Measurements from ENCODE around the gene MAN1B1.
"Not testable (repeated sequence)": the region's sequence is repeated elsewhere in the genome, so short reads cannot be mapped to it uniquely, and the experiment has no call there.

Gene MAN1B1

GRCh38 chr9:137058521-137059234 is 28.1 kb upstream of the MAN1B1 start:
- H3K27ac Mint-ChIP-seq: no peak overlapping the region
- ATAC-seq (ENCODE audit: low read depth) (no peak), DNase-seq (ENCODE audit: low spot score in 2 of 2) (no peak)
- H3K36me3 Mint-ChIP-seq: no peaks in the 10 kb centered on the region
- no peaks in the 10 kb centered on the region for H3K27me3 Mint-ChIP-seq
- no peaks in the 10 kb centered on the region for H3K9me3 Mint-ChIP-seq
- no peaks in the 10 kb centered on the region for H3K4me1 Mint-ChIP-seq
- H3K4me3 Mint-ChIP-seq: no peak overlapping the region

- H3K27me3 Mint-ChIP-seq: peaks cover 6% of the 10 kb centered on the region
- ATAC-seq (ENCODE audit: low read depth) (no peak), DNase-seq (ENCODE audit: low spot score in 2 of 2) (no peak)
- no peaks in the 10 kb centered on the region for H3K36me3 Mint-ChIP-seq
- H3K27ac Mint-ChIP-seq: no peak overlapping the region
- H3K4me3 Mint-ChIP-seq: no peak overlapping the region
- H3K4me1 Mint-ChIP-seq: peaks cover 3% of the 10 kb centered on the region
- H3K9me3 Mint-ChIP-seq: no peaks in the 10 kb centered on the region
Measured at GRCh38 chr9:137062384-137062783, 24.4 kb upstream of the MAN1B1 start.

DNA sequence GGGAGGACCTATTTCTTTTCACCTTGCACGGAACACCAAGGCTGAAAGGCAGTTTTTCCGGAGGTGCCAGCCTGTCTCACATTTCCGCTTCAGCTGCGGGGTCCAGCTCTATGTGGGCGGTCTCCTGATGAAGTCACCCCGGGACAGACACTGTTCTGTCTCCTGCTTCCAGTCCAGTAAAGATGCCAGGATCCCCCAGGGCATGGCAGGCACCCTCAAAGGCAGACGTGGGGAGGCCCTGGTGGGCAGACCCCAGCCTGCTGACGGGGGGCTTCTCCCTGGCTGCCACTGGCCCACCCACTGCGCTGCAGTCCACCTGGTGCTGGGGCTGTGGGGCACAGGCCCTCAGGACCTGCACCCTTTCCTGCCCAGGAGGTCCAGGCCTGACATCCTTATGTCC is 24.0 kb upstream of the MAN1B1 start:
- H3K27me3 Mint-ChIP-seq; H3K36me3 Mint-ChIP-seq; DNase-seq (ENCODE audit: low spot score in 2 of 2); H3K27ac Mint-ChIP-seq; ATAC-seq (ENCODE audit: low read depth); H3K9me3 Mint-ChIP-seq; H3K4me3 Mint-ChIP-seq; H3K4me1 Mint-ChIP-seq: not testable (repeated sequence)

DNA sequence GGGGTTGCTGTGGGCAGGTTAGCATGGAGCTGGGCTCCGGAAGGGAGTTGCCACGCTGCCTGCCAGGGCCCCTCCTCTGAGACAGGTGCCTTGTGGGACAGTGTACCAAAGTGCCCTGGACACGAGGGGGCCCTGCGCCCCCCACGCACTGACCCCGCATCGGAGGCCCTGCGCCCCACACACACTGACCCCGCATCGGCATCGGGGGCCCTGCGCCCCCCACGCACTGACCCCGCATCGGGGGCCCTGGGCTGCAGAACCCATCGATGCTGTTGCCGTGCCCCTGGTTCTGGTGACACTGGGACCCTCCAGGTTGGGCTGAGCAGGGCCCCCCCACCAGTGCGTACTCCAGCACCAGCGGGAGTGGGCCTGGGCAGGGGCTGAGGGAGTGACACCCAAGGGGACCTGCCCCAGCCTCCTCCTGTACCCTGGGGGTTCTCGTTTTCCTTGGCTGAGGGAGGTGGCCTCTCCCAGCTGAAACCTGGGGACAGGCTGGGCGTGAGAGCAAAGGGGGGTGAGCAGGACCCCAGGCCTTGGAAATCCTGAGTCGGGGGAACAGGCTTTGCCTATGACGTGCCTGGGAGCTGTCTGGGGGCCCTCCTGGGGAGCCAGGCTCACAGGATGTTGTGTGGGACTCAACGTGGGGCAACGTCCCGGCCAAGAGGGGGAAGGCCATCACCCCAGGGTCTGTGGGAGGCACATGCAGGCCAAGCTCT is 23.3 kb upstream of the MAN1B1 start:
- Mint-ChIP-seq H3K9me3 (no peaks in the 10 kb centered on the region), H3K4me3 (no peak overlapping the region), H3K36me3 (no peaks in the 10 kb centered on the region), H3K27ac (no peak overlapping the region), H3K4me1 (peaks cover 10% of the 10 kb centered on the region), H3K27me3 (peaks cover 6% of the 10 kb centered on the region)
- no peak for ATAC-seq (ENCODE audit: low read depth)
- DNase-seq (ENCODE audit: low spot score in 2 of 2): no peak

- peaks cover 10% of the 10 kb centered on the region for H3K4me1 Mint-ChIP-seq
- ATAC-seq (ENCODE audit: low read depth) (peak; percentile 18), DNase-seq (ENCODE audit: low spot score in 2 of 2) (peak; percentile 59 to 71)
- H3K27me3 Mint-ChIP-seq: peaks cover 6% of the 10 kb centered on the region
- no peak overlapping the region for H3K27ac Mint-ChIP-seq
- no peaks in the 10 kb centered on the region for H3K36me3 Mint-ChIP-seq
- no peak overlapping the region for H3K4me3 Mint-ChIP-seq
- no peaks in the 10 kb centered on the region for H3K9me3 Mint-ChIP-seq
Measured at GRCh38 chr9:137064027-137064879, 22.5 kb upstream of the MAN1B1 start.

GRCh38 chr9:137064880-137065164 is 22.0 kb upstream of the MAN1B1 start:
- Mint-ChIP-seq H3K4me3 (no peak overlapping the region), H3K27me3 (peaks cover 6% of the 10 kb centered on the region), H3K27ac (no peak overlapping the region), H3K9me3 (no peaks in the 10 kb centered on the region), H3K36me3 (no peaks in the 10 kb centered on the region), H3K4me1 (peaks cover 10% of the 10 kb centered on the region)
- no peak for DNase-seq (ENCODE audit: low spot score in 2 of 2)
- ATAC-seq (ENCODE audit: low read depth): no peak

GRCh38 chr9:137065336-137065967 is 21.3 kb upstream of the MAN1B1 start:
- peaks cover 6% of the 10 kb centered on the region for H3K27me3 Mint-ChIP-seq
- no peaks in the 10 kb centered on the region for H3K9me3 Mint-ChIP-seq
- ATAC-seq (ENCODE audit: low read depth) (no peak), DNase-seq (ENCODE audit: low spot score in 2 of 2) (no peak)
- H3K4me1 Mint-ChIP-seq: peaks cover 10% of the 10 kb centered on the region
- H3K27ac Mint-ChIP-seq: no peak overlapping the region
- no peak overlapping the region for H3K4me3 Mint-ChIP-seq
- H3K36me3 Mint-ChIP-seq: no peaks in the 10 kb centered on the region

DNA sequence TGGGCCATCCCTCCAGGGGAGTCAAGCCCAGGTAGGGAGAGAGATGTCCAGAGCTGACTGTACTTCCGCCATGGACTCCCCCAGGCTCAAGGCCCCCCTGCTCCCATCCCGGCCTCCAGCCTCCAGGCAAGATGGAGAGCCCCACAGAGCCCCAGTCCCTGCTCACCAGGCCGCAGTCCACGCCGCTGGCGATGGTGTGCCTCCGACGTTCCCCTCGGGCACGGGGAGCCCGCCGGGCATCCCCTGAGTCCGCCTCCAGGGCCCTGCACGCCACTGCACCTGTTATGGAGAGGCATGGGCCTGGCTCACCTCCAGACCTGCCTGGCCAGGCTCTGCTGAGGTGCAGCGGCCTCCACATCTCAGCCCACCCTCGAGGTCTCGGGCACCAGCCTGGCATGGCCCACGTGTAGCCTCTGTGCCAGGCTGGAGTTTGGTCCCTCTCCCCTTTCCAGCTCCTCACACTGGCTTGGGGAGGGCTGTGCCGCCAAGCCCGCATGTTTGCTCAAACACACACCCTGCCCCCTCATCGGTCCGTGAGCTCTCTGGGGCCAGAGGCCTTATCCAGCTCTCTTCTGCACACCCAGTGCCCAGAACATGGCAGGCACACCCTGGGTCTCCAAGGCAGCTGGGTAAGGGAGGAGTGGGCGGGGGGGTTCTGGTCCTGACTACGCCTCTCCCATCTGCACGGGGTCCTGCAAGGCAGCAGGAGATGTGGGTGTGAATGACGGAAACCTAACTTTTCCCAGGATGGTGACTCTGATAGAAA is 20.5 kb upstream of the MAN1B1 start:
- H3K27me3 Mint-ChIP-seq: peaks cover 6% of the 10 kb centered on the region
- H3K36me3 Mint-ChIP-seq: no peaks in the 10 kb centered on the region
- H3K4me1 Mint-ChIP-seq: peaks cover 14% of the 10 kb centered on the region
- no peak for ATAC-seq (ENCODE audit: low read depth)
- H3K9me3 Mint-ChIP-seq: no peaks in the 10 kb centered on the region
- no peak overlapping the region for H3K27ac Mint-ChIP-seq
- DNase-seq (ENCODE audit: low spot score in 2 of 2): no peak
- no peak overlapping the region for H3K4me3 Mint-ChIP-seq

- peak overlapping the region; percentile 58 for H3K4me3 Mint-ChIP-seq
- H3K27me3 Mint-ChIP-seq: peaks cover 6% of the 10 kb centered on the region
- H3K27ac Mint-ChIP-seq: peak overlapping the region; percentile 77
- peak; percentile 90 to 91 for DNase-seq (ENCODE audit: low spot score in 2 of 2)
- H3K4me1 Mint-ChIP-seq: peaks cover 14% of the 10 kb centered on the region
- H3K9me3 Mint-ChIP-seq: no peaks in the 10 kb centered on the region
- no peaks in the 10 kb centered on the region for H3K36me3 Mint-ChIP-seq
- peak; percentile 67 for ATAC-seq (ENCODE audit: low read depth)
Measured at GRCh38 chr9:137067860-137068538, 18.8 kb upstream of the MAN1B1 start.

- DNase-seq (ENCODE audit: low spot score in 2 of 2) (no peak), ATAC-seq (ENCODE audit: low read depth) (no peak)
- H3K4me1 Mint-ChIP-seq: peaks cover 14% of the 10 kb centered on the region
- peak overlapping the region; percentile 52 for H3K4me3 Mint-ChIP-seq
- no peak overlapping the region for H3K27ac Mint-ChIP-seq
- peaks cover 6% of the 10 kb centered on the region for H3K27me3 Mint-ChIP-seq
- H3K36me3 Mint-ChIP-seq: no peaks in the 10 kb centered on the region
- no peaks in the 10 kb centered on the region for H3K9me3 Mint-ChIP-seq
Measured at GRCh38 chr9:137068539-137069507, 18.0 kb upstream of the MAN1B1 start.

DNA sequence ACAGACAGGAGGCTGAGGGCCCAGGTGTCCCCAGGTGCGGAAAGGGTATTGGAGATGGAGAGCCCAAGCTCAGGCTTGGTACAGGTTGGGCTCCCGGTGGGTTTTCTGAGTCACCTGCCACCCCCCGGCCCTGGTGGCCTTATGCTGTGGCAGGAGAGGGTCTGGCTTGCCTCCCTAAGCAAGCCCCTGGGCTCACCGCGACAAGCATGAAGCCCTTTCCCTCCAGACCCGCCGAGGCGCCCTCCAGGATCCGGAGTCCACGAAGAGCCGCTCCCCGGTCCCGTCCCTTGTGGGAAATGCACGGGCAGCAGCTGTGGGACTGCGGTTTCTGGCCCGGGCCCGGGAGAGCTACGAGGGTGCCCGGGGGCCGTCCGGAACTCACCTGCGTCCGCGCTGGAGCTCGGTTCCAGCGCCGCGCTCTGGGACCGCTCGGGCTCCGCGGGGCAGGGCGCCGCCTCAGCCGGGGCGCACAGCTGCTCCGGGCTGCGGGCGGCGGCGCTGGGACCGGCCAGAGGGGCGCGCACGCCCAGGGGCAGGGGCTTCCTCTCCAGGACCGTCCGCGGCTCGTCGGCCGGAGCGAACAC is 17.2 kb upstream of the MAN1B1 start:
- Mint-ChIP-seq H3K4me3 (peak overlapping the region; percentile 52), H3K27ac (no peak overlapping the region), H3K27me3 (peaks cover 3% of the 10 kb centered on the region), H3K4me1 (peaks cover 13% of the 10 kb centered on the region), H3K36me3 (no peaks in the 10 kb centered on the region), H3K9me3 (no peaks in the 10 kb centered on the region)
- ATAC-seq (ENCODE audit: low read depth) (no peak), DNase-seq (ENCODE audit: low spot score in 2 of 2) (no peak)
